ENCODE results near the gene ROCK2.
"Not testable (repeated sequence)": the region's sequence is repeated elsewhere in the genome, so short reads cannot be mapped to it uniquely, and the experiment has no call there.

ROCK2 gene

GRCh38 chr2:11261564-11261963 is 82.9 kb downstream of the ROCK2 start:
- DNase-seq, result not testable (repeated sequence)

- no peak for DNase-seq
Observed at GRCh38 chr2:11260979-11261378, 83.5 kb downstream of the ROCK2 start.

- DNase-seq, result no peak
Observed at GRCh38 chr2:11257964-11258363, 86.5 kb downstream of the ROCK2 start.

- DNase-seq, result no peak
Observed at GRCh38 chr2:11257078-11257477, 87.4 kb downstream of the ROCK2 start.

GRCh38 chr2:11256166-11256565 is 88.3 kb downstream of the ROCK2 start:
- DNase-seq, result no peak

GRCh38 chr2:11254100-11254536 is 90.3 kb downstream of the ROCK2 start:
- no peak for DNase-seq

- DNase-seq, result not testable (repeated sequence)
Observed at GRCh38 chr2:11252458-11252857, 92.0 kb downstream of the ROCK2 start.

GRCh38 chr2:11250400-11251196 is 93.8 kb downstream of the ROCK2 start:
- DNase-seq, result no peak

- no peak for DNase-seq
Observed at GRCh38 chr2:11245322-11245721, 99.1 kb downstream of the ROCK2 start.

- DNase-seq, result no peak
Observed at GRCh38 chr2:11244091-11244826, 100.2 kb downstream of the ROCK2 start.

- no peak for DNase-seq
Observed at GRCh38 chr2:11243512-11243911, 100.9 kb downstream of the ROCK2 start.

GRCh38 chr2:11242542-11243174 is 101.8 kb downstream of the ROCK2 start:
- DNase-seq, result no peak

- DNase-seq, result no peak
Observed at GRCh38 chr2:11241412-11242203, 102.8 kb downstream of the ROCK2 start.

GRCh38 chr2:11239666-11240462 is 104.6 kb downstream of the ROCK2 start:
- no peak for DNase-seq

GRCh38 chr2:11239147-11239546 is 105.3 kb downstream of the ROCK2 start:
- DNase-seq, result no peak

GRCh38 chr2:11237122-11237521 is 107.3 kb downstream of the ROCK2 start:
- no peak for DNase-seq

- no peak for DNase-seq
Observed at GRCh38 chr2:11236335-11236734, 108.1 kb downstream of the ROCK2 start.

- no peak for DNase-seq
Observed at GRCh38 chr2:11235583-11235982, 108.9 kb downstream of the ROCK2 start.

GRCh38 chr2:11234309-11234708 is 110.1 kb downstream of the ROCK2 start:
- no peak for DNase-seq

GRCh38 chr2:11231193-11231592 is 113.2 kb downstream of the ROCK2 start:
- DNase-seq, result not testable (repeated sequence)

- no peak for DNase-seq
Observed at GRCh38 chr2:11228692-11229091, 115.7 kb downstream of the ROCK2 start.

GRCh38 chr2:11227595-11227994 is 116.8 kb downstream of the ROCK2 start:
- no peak for DNase-seq
